Esophagus muscularis mucosa (tissue), 4 donors: ENCODE data around the gene KRT8. TPM values are rescaled to one million over a fixed set of nuclear protein-coding genes. Genes with fewer than 3 reads are reported as not detected.

ENCODE experiments used
- DNase-seq: peaks from one replicate; pipeline ENCODE4 v3.0.0-alpha.2; 2017; ENCODE audit errors: extremely low spot score
- H3K27ac ChIP-seq, 4 donors: fragments of 200-600 bp; sonication (generic); replicated peaks in 1 of 4; 1 replicate in 3 of 4; 2 replicates in 1 of 4; pipeline ENCODE4 v1.5.1; 2016 to 2019; ENCODE audit warnings: mild to moderate bottlenecking in 1 of 4
- H3K27me3 ChIP-seq, 4 donors: fragments of 200-600 bp; sonication (generic); one replicate each; pipeline versions ENCODE4 v1.5.1 to v1.6.0; 2016 to 2019
- H3K36me3 ChIP-seq, 4 donors: fragments of 200-600 bp; sonication (generic); one replicate each; pipeline ENCODE4 v1.5.1; 2016 to 2019
- H3K4me1 ChIP-seq, 4 donors: fragments of 200-600 bp; sonication (generic); one replicate each; pipeline ENCODE4 v1.5.1; 2016 to 2019
- H3K4me3 ChIP-seq, 4 donors: fragments of 200-600 bp; sonication (generic); 1 replicate in 2 of 4; 2 replicates in 2 of 4; pipeline ENCODE4 v1.5.1; 2016 to 2019; ENCODE audit warnings: mild to moderate bottlenecking in 4 of 4, moderate library complexity in 1 of 4
- H3K9me3 ChIP-seq, 4 donors: fragments of 200-600 bp; sonication (generic); 1 replicate in 3 of 4; 2 replicates in 1 of 4; pipeline ENCODE4 v1.5.1; 2016 to 2019
- CTCF ChIP-seq, 3 experiments: fragments of 200-600 bp in 2 of 3; fragments of 450-650 bp in 1 of 3; sonication (generic) in 2 of 3; IDR thresholded peaks; one replicate each; pipeline ENCODE4 v1.5.1; 2017 to 2019; ENCODE audit warnings: antibody characterized with exemption in 3 of 3, mild to moderate bottlenecking in 2 of 3, moderate library complexity in 1 of 3
- EP300 ChIP-seq: sonication (generic); formaldehyde crosslinking; IDR thresholded peaks from one replicate; pipeline ENCODE4 v1.6.1; 2017; ENCODE audit warnings: antibody characterized with exemption
- POLR2A ChIP-seq: fragments of 450-650 bp; IDR thresholded peaks from one replicate; pipeline ENCODE4 v1.6.1; 2017; ENCODE audit warnings: antibody characterized with exemption, moderate library complexity, mild to moderate bottlenecking, low read depth
- POLR2AphosphoS5 ChIP-seq, 2 donors: sonication (generic); formaldehyde crosslinking; IDR thresholded peaks; one replicate each; pipeline ENCODE4 v1.6.1; 2017; ENCODE audit warnings: antibody characterized with exemption in 2 of 2
- WGBS: methylation state at CpG from one replicate; pipeline ENCODE4 v1.1.5; 2018; 5-methylcytosine and 5-hydroxymethylcytosine counted together
- intact Hi-C: fragments of 100-400 bp; cut with DNase I; formaldehyde crosslinking; loops from one replicate; pipeline ENCODE4 v1.15.1; 2023
- total RNA-seq, 4 donors: library from RNA; depleted of rRNA; stranded (reverse); fragments of >200 nt; gene quantifications; one replicate each; pipeline versions ENCODE4 v1.1.0 to v1.2.1, GENCODE V29; 2016

The KRT8 gene
- total RNA-seq, 4 donors from 2014 or later, result 136 to 508 (median 387) TPM

GRCh38 chr12:52926596-52927234, 21.8 kb upstream of the KRT8 start:
- WGBS, result 95% methylated on average over 4 of the region's 4 CpGs
- TF ChIP-seq EP300 (no peak), CTCF (IDR thresholded peaks at IDR 0.05) (no peak), POLR2A (no peak), POLR2AphosphoS5 (IDR thresholded peaks at IDR 0.05) (no peak)
- peak overlapping the region; percentile 46 to 72 (median 64) for H3K27ac ChIP-seq

GRCh38 chr12:52925717-52926595, 21.1 kb upstream of the KRT8 start:
- no peaks in the 10 kb centered on the region for H3K36me3 ChIP-seq
- H3K9me3 ChIP-seq, result no peaks in the 10 kb centered on the region
- intact Hi-C loops, result no loop called here
- TF ChIP-seq POLR2A, result no peak
- TF ChIP-seq CTCF (IDR thresholded peaks at IDR 0.05), result no peak
- TF ChIP-seq EP300, result no peak
- no peak for TF ChIP-seq POLR2AphosphoS5 (IDR thresholded peaks at IDR 0.05)
- peak overlapping the region in 3 of 4 donors; percentile 63 to 72 (median 64) for H3K27ac ChIP-seq
- DNase-seq, result no peak
- H3K4me3 ChIP-seq, result no peak overlapping the region
- no peaks in the 10 kb centered on the region for H3K27me3 ChIP-seq
- 84% methylated on average over 5 of the region's 7 CpGs for WGBS
- peaks cover 15 to 37% (median 34%) of the 10 kb centered on the region in 4 donors for H3K4me1 ChIP-seq

More at GRCh38 chr12:52926596-52927234, 21.8 kb upstream of the KRT8 start:
- Histone ChIP-seq H3K9me3 (no peaks in the 10 kb centered on the region), H3K36me3 (no peaks in the 10 kb centered on the region), H3K4me3 (no peak overlapping the region), H3K27me3 (no peaks in the 10 kb centered on the region), H3K4me1 (peaks cover 15 to 37% (median 34%) of the 10 kb centered on the region in 4 donors)
- intact Hi-C loops, result no loop called here
- no peak for DNase-seq

GRCh38 chr12:52924764-52925716, 20.2 kb upstream of the KRT8 start:
- H3K27ac ChIP-seq, result peak overlapping the region in 3 of 4 donors; percentile 63 to 72 (median 64)
- 84% methylated on average over 11 of the region's 11 CpGs for WGBS
- no peak for DNase-seq
- H3K36me3 ChIP-seq, result no peaks in the 10 kb centered on the region
- TF ChIP-seq CTCF (IDR thresholded peaks at IDR 0.05) (no peak), POLR2A (no peak), EP300 (no peak), POLR2AphosphoS5 (IDR thresholded peaks at IDR 0.05) (no peak)
- no peaks in the 10 kb centered on the region for H3K9me3 ChIP-seq
- intact Hi-C loops, result no loop called here
- no peak overlapping the region for H3K4me3 ChIP-seq
- H3K27me3 ChIP-seq, result no peaks in the 10 kb centered on the region
- H3K4me1 ChIP-seq, result peaks cover 15 to 37% (median 34%) of the 10 kb centered on the region in 4 donors

- no peaks in the 10 kb centered on the region for H3K36me3 ChIP-seq
- TF ChIP-seq EP300 (no peak), CTCF (IDR thresholded peaks at IDR 0.05) (no peak), POLR2A (no peak), POLR2AphosphoS5 (IDR thresholded peaks at IDR 0.05) (no peak)
- WGBS, result 75% methylated on average over 1 of the region's 1 CpG
- intact Hi-C loops, result no loop called here
- H3K27me3 ChIP-seq, result no peaks in the 10 kb centered on the region
- no peak overlapping the region for H3K4me3 ChIP-seq
- no peak overlapping the region for H3K27ac ChIP-seq
- no peaks in the 10 kb centered on the region for H3K9me3 ChIP-seq
- H3K4me1 ChIP-seq, result peaks cover 4 to 20% (median 18%) of the 10 kb centered on the region in 4 donors
- no peak for DNase-seq
Measured at GRCh38 chr12:52921488-52922165, 16.8 kb upstream of the KRT8 start.
